ENCODE data around the gene DSP. TPM values are rescaled to one million over a fixed set of nuclear protein-coding genes. Genes with fewer than 3 reads are reported as not detected.

Gene DSP
- total RNA-seq, 4 donors from 2014 or later, result 3.8 to 28.3 (median 9.0) TPM

DNA sequence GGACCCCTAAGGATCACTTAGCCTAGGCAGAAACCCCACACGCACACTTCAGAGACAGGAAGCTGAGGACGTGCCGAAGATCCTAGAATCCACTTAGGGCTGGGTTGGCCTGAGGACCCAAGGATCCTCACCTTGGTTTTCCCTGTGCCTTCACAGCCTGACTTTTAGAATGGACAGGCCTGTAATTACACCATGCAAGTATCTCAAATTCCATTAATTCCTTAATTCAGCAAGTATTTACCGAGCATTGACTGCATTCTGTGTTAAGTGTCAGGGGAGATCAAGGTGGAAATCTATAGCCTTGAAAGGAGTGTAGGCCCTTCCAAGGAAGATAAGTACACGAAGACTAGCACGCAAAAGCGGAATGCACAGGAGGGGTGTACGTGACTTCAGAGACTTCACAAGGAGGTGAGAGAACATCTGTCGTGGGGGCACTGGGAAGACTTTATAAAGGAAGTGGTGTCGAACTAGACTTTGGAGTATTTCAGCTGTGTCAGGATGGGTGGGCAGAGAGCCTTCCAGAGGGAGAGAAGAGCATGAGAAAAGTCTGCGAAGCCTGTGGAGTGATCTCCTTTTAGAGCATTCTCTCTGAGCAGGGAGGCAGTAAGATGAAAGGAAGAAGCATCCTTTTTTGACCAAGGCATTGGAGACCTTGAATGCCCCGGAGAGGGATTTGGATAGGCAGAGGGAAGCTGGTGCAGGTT is 4.0 kb downstream of the DSP start:
- intact Hi-C loops (cut with DNase I; ENCODE audit: low total_unique reads), result no loop called here
- H3K4me3 ChIP-seq, result no peak overlapping the region
- no peak for TF ChIP-seq CTCF (IDR thresholded peaks at IDR 0.05)
- TF ChIP-seq POLR2A (IDR thresholded peaks at IDR 0.05), result no peak
- H3K9me3 ChIP-seq, result no peaks in the 10 kb centered on the region
- H3K4me1 ChIP-seq, result peaks cover 0 to 22% of the 10 kb centered on the region in 2 donors
- H3K27me3 ChIP-seq, result peaks cover 16 to 18% of the 10 kb centered on the region in 2 donors
- no peak for DNase-seq
- no peaks in the 10 kb centered on the region for H3K36me3 ChIP-seq
- H3K27ac ChIP-seq, result no peak overlapping the region

DNA sequence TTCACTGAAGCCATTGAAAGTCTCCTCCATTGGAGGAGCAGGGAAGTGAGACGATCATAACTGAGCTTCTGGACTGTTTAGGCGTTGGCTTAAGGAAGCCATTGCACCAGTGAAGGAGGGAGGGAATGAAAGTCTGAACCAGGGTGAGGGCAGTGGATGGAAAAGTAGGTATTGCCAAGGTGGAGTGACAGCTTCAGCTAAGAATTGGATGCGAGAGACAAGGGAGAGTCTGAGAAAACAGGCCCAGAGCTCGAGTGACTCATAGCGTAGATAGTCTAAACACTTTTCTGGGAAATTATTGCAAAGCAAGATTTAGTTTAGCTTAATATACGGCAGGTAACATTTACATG is 4.5 kb downstream of the DSP start:
- no peaks in the 10 kb centered on the region for H3K36me3 ChIP-seq
- H3K4me3 ChIP-seq, result no peak overlapping the region
- H3K4me1 ChIP-seq, result peaks cover 0 to 18% of the 10 kb centered on the region in 2 donors
- no peak overlapping the region for H3K27ac ChIP-seq
- intact Hi-C loops (cut with DNase I; ENCODE audit: low total_unique reads), result no loop called here
- no peak for TF ChIP-seq POLR2A (IDR thresholded peaks at IDR 0.05)
- no peak for TF ChIP-seq CTCF (IDR thresholded peaks at IDR 0.05)
- no peaks in the 10 kb centered on the region for H3K9me3 ChIP-seq
- peaks cover 10 to 18% of the 10 kb centered on the region in 2 donors for H3K27me3 ChIP-seq
- no peak for DNase-seq

DNA sequence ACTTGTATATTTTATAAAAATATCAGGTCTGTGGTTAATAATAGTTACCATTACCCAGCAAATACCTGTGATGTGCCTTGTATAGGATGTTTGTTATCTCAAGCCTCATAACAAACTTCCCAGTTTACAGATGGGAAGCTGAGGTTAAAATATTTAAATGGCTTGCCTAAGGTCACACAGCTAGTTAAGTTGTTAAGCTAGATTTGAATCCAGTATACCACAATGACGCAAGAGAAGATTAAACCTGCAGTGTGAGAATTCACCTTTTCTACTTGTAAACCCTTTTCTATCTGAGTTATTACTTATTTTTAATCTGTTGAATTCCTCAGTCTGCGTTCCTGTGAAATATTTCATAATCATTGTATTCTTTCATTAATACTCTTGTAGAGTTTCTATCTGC is 4.9 kb downstream of the DSP start:
- Histone ChIP-seq H3K36me3 (no peaks in the 10 kb centered on the region), H3K9me3 (no peaks in the 10 kb centered on the region), H3K4me3 (no peak overlapping the region), H3K27ac (no peak overlapping the region), H3K27me3 (peaks cover 8 to 15% of the 10 kb centered on the region in 2 donors), H3K4me1 (peaks cover 0 to 15% of the 10 kb centered on the region in 2 donors)
- TF ChIP-seq POLR2A (IDR thresholded peaks at IDR 0.05), result no peak
- TF ChIP-seq CTCF (IDR thresholded peaks at IDR 0.05), result no peak
- no peak for DNase-seq
- intact Hi-C loops (cut with DNase I; ENCODE audit: low total_unique reads), result no loop called here

DNA sequence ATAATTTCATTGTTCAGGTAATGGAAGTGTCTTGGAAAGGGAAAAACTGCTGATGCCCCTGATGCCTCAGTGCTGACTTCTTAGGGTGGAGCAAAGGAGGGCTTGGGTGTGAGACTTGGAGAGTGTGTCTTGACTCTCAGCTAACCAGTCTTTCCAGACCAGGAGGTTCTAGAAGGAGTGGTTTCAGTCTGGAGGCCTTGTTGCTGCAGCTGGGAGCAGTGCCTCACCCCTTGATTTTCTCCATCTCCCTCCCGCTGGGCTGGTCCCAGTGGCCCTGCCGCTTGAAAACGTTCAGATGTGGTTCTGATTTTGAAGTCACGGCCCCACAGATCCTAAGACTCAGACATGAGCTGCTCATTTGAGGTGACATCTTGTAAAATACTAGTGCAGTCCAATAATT is 5.4 kb downstream of the DSP start:
- Histone ChIP-seq H3K27ac (no peak overlapping the region), H3K36me3 (no peaks in the 10 kb centered on the region), H3K9me3 (no peaks in the 10 kb centered on the region), H3K27me3 (peaks cover 8 to 10% of the 10 kb centered on the region in 2 donors), H3K4me3 (no peak overlapping the region), H3K4me1 (peaks cover 0 to 11% of the 10 kb centered on the region in 2 donors)
- TF ChIP-seq CTCF (IDR thresholded peaks at IDR 0.05) (no peak), POLR2A (IDR thresholded peaks at IDR 0.05) (no peak)
- DNase-seq, result no peak
- intact Hi-C loops (cut with DNase I; ENCODE audit: low total_unique reads), result no loop called here

DNA sequence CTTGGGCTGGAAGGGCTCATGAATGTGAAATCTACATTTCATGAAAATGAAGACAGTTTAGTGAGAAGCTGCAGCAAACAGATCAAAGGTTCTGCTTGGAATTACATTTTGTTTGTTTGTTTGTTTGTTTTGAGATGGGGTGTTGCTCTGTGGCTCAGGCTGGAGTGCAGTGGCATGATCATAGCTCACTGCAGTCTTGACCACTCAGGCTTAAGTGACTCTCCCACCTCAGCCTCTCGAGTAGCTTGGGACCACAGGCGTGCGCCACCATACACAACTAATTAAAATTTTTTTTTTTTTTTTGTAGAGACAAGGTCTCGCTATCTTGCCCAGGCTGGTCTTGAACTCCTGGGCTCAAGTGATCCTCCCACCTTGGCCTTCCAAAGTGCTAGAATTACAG is 5.8 kb downstream of the DSP start:
- H3K4me1 ChIP-seq, result peaks cover 0 to 6% of the 10 kb centered on the region in 2 donors
- intact Hi-C loops (cut with DNase I; ENCODE audit: low total_unique reads), result no loop called here
- no peaks in the 10 kb centered on the region for H3K36me3 ChIP-seq
- no peak overlapping the region for H3K4me3 ChIP-seq
- TF ChIP-seq CTCF (IDR thresholded peaks at IDR 0.05), result no peak
- TF ChIP-seq POLR2A (IDR thresholded peaks at IDR 0.05), result no peak
- no peaks in the 10 kb centered on the region for H3K9me3 ChIP-seq
- H3K27me3 ChIP-seq, result peaks cover 6 to 8% of the 10 kb centered on the region in 2 donors
- no peak for DNase-seq
- no peak overlapping the region for H3K27ac ChIP-seq
